Measurements from ENCODE around the gene TRMU.

The TRMU gene

DNA sequence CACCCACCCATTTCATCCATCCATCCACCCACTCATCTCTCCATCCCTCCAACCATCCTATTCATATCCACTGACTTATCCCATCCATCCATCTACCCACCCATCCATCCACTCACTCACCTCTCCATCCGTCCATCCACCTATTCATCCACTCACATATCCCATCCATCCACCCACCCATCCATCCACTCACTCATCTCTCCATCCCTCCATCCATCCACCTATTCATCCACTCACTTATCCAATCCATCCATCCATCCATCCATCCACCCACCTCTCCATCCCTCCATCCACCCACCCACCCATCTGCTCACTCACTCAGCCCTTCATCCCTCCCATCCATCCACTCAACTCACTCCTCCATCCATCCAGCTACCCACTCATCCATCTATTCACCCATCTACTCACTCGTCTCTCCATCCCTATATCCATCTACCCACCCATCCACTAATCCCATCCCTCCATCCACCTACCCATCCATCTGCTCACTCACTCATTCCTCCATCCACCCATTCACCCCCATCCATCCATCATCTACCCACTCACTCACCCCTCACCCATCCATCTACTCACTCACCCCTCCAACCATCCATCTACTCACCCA lies 36.2 kb downstream of the TRMU start:
- no peak for DNase-seq

DNA sequence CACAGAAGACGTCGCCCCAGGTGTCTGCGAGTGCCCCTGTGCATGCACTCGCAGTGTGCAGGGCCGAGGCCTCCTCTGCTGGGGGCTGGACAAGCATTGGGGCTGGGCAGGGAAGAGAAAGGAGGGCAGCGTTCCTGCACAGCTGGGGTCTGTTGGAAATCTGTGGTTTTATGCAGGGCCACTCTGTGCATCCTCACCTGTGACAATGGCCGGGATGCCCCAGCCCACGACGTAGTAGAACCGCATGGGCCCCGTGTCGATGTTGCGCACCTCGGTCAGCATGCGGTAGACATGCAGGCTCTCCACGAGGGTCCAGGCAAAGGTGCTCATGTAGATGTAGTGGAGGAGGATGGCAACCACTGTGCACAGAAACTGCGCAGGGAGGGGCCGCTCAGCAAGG lies 37.2 kb downstream of the TRMU start:
- no peak for DNase-seq

DNA sequence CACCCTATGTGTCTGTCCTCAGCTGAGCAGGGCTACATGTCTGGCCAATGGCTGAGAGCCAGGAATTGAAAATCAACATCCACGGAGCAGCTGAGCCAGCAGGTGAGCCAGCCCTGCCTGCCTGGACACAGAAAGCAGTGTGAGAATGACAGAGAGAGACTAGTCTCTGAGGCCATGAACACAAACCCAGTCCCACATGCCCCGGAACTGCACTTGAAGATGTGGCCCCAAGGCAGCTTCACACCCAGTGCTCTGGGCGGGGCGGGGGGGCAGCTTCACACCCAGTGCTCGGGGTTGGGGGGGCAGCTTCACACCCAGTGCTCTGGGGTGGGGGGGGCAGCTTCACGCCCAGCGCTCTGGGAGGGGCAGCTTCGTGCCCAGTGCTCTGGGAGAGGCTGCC lies 37.6 kb downstream of the TRMU start:
- no peak for DNase-seq

DNA sequence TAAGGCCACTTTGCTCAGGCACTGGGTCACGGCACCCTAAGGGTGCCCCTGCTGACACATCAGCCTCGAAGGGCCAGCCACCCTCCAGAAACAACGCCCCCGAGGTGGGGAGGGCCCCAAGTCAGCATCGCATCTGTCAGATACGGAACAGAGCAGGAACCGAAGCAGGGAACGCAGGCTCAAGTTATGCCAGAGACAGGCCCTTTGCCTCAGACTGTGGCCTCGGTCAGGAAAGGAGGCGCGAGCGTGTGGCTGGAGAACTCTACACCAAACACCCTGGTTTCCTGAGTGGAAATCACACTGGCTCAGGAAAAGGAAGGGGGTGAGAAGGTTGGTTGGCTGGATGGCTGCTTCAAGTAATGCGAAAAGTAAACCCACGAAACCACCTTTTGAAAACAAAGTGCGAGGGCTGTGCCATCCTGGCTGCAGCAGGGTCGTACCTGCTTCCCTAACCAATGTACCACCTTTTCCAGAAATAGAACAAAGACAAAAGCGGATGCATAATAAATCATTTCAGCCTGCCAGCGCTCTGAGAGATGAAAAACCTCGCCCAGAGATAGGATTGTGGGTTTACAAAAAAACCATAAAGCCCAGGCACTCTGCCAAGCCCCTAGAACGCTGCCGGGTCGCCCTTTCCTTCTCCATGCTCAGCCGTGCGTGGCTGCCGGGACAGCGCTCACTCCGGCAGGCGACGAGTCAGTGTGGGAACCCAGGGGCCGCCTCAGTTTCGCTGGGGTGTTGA lies 38.6 kb downstream of the TRMU start:
- peak; percentile 17 for DNase-seq

DNA sequence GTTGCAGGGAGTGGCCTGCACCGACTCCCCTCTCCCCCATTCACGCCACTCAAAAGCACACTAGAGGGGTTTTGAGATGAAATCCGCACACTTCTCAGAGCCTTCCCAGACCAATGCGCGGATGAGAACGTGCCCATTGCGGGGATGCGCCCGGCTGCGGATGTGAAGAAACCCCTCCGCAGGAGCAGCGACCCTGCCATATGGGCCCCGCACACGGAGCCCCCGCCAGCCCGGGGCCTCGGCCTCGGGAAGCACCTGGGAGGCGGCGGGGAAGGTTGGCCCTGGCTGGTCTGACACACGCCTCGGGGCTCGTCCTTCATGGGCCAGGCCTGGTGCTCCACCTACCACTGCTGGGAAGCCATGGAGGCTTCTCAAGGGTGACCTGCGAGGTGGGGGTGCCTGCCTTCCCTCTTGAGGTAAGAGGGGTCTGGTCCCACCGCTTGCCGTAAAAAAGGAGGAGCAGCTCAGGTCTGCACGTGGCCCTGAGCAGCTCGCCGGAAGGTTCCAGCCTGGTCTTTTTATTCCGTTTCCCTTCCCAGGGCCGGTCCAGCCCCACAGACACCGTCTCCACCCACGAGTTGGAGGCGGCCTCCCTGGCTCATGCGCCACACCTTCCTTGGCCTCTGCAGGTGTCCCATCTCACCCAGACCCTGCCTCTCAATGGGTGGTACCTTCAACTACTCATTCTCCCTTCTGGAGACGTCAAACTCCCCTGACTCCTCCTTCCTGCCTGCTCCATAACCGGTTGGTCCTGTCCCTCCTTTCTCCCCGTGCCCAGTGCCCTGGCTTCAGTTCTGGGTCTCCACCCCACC lies 39.4 kb downstream of the TRMU start:
- DNase-seq, result no peak

DNA sequence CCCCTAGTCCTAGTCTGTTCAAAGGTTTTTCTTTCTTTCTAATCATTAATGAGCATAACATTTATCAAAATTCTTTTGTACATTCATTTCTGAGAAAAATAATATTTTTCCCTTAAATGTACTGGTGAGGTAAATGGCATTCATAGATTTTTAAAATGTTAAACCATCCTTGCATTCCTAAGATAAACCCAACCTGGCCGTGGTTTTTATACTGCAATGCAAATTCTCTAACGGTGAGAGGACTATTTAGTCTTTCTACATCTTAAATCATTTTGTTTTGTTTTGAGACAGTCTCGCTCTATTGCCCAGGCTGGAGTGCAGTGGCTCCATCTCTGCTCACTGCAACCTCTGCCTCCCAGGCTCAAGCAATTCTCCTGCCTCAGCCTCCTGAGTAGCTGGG lies 40.6 kb downstream of the TRMU start:
- DNase-seq, result no peak

DNA sequence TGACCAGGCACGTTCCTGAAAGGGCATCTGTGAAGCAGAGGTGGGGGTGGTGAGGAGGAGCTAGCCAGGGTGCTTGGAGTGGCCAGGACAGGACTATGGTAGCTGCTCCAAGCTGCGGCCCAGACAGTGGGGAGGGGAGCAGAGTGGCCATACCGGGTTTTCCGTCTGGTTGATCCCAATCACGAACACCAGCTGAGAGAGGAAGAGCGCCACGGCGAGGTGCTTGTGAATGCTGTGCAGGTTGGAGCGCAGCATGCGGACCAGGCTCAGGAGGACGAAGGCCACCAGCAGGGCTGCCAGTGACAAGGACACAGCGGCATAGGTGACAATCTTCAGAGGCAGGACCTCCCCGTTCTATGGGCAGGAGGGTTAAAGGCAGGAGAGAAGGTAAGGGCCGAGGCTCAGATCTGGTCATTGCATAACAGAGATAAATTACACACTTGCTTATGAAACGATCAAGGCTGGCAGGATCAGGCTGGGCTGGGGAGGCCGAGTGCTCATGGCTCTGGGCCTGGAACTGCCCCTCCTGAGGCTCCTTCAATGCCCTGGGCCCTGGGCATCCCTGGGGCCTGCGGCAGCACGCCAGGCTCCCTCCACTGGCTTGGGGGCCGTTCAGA lies 41.5 kb downstream of the TRMU start:
- DNase-seq, result no peak

DNA sequence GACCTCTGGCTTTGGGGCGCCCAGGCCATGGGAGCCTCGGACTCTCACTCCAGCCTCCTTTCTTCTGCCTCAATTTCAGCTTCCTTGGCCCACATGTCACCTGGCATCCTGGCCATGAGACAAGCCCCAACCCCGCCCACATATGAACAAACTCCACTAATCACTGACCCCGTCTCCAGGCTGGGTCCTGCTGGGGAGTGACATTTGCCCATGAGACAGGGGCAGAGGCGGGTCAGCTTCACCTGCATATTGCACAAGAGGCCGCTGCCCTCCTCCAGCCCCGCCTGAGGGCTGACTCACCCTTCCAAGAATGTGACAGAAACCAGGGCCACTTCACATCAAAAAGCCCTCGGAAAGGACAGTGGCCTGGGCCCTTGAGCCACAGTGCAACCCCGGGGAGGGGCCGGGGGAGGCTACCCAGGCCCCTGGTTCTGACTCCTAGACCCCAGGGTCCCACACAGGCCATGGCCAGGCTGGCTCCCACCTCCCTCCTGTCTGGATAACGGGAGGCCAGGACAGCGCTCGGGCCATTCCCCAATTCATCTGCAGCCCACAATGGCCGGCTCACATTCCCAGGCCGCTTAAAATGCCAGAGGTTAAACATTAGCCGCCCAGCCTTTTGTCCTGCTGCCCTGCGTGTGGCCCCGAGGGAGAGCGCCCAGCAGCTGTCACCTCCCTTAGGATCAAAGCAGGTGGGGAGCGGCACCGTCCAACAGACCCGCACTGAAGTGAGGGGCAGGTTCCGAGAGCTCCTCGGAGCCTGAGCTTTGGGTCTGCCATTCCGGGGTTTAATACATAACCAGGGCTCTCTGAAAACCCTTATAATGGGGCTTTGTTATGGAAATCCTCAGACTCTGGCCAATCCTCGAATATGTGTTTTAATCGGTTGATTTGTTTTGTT lies 42.3 kb downstream of the TRMU start:
- DNase-seq, result no peak

DNA sequence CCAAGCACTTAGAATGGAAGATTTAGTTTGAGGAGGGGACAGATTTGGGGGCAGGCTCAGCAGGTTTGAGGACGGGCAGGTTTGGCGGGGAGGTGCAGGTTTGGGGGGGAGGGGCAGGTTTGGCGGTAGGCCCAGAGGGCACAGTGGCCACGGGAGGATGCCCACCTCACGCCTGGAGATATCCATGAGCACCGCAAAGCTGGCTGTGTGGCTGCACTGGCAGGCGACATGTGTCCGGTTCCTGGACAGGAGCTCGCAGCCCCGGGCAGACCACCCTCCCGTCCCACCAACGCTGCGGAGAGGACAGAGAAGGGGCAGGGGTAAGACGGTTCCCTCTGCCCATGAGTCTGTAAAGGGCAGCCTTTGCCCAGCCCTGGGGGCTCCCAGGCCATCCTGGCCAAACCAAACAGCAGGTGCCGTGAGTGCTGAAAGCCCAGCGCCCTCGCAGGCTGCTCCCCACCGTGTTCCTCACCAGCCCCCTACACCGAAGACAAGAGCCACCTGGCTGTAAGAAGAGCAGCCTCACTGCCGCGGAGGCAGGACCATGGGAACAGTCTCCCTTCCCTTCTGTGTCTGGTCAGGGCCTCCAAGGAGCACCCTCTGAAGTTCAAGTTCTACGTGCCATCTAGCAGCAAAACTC lies 43.0 kb downstream of the TRMU start:
- DNase-seq, result no peak

DNA sequence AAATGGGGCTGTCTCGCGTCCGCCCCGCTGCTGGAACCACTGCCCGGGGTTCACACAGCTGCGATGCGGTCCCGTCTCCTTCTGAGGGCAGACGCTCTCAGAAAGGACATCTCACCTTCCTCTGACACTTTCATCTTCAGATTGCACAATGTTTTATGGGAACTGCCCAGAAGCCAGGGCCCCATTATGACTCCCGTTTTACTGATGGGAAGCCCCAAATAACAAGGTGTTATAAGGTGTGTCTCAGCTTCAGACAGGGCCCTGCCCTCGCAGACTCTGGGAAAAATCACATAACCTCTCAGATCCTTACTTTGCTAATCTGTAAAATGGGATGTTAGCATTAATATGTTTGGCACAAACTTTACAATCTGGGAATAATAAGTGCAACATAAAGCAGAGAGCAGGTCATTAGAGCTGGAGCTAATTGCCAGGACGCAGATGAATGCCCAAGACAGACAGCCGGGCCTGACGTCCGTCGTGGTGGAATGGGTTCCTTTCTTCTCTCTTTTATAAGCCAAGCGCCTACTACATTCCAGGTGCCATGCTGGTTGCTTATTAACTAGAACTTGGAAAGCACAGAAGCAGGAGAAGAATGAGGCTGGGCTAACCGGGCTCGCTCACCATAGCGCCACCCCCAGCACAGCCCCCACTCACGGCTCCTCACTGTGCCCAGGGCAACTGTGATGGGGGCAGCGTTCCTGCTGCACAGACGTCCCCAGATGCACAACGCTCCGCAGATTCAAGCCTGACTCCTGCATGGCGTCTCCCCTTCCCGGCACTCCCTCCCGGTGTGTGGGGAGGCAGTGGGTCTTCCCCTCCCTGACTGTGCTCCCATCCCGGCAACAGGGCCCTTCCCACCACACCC lies 43.8 kb downstream of the TRMU start:
- DNase-seq, result no peak

DNA sequence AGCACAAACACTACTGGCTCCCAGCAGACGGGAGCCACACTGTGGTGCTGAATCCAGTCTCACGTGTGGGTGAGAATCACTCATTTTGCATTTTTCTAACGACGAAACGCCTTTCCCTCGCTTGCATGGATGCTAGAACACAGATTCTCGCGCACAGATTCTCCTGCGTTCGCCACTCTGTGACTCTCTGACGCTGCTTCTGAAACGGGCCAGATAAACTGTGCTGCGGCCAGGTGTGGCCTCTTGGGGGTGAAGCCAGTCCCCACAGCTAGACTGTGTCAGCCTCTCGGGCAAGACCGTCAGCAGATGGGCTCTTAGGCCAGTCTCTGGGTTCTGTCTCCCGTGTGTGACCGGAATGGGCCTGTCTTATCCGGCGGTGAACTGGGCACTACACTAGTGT lies 44.6 kb downstream of the TRMU start:
- no peak for DNase-seq

DNA sequence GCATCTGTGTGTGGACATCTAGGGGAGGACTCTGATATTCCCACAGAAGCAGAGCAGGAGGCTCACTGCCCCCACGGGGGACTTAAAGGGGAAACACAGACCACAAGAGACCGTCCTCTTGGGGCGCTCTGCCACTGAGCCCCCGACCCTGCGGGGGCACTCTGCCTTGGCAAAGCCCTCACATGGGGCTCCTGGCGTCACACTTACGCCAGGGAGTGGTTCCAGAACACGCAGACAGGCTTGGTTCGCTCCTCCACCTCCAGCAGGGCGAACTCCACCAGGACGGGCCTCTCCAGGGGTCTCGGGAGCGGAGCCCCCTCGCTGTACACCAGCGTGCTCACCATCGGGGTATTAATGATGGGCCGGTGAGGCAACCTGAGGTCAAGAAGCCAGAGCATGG lies 45.1 kb downstream of the TRMU start:
- no peak for DNase-seq

DNA sequence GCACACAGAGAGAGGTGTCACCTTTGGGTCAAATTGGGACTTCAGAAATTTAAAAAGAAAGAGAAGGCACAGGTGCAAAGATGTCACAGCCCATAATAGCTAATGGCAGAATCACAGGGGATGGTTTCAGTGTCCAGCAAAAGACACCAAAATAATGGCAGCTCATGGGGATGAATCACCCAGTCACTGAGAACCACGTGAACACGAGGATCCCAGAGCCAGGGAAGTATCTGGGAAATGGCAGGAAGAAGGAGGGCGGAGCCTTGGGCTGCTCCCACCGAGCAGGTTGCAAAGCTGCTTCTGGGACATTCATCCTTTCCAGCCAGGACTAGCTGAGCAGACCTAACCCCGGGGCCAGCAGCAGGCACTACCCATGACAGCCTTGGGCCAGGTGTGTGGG lies 45.6 kb downstream of the TRMU start:
- no peak for DNase-seq

DNA sequence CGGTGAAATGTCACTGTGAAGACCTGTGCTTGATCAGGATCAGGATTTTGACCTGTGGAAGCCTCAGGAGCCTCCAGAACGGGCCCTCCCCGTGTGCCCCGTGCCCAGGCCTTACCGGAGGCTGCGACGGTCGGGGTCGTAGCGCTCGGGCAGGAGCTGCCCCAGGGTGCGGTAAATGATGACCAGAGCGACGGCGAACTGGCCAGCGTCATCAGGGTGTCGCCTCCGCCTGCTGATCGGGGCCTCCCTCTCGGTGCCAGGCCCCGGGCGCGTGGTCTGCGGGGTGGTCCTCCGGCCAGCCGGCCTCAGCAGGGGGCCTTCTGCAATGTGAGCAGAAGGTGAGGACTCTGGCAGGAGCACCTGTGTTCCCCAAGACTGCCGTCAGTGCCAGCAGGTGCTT lies 46.2 kb downstream of the TRMU start:
- DNase-seq, result no peak

DNA sequence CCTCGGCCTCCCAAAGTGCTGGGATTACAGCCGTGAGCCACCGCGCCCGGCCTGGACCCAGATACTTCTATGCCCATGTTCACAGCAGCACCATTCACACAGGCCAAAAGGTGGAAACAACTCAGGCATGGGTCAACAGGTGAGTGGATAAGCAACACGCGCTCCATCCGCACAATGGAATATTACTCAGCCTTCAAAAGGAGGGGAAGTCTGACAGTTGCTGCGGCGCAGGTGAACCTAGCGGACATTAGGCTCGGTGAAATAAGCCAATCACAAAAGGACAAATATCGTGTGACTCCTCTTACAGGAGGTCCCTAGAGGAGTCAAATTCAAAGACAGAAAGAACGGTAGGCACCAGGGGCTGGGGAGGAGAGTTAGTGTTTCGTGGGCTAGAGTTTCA lies 47.0 kb downstream of the TRMU start:
- DNase-seq, result no peak

DNA sequence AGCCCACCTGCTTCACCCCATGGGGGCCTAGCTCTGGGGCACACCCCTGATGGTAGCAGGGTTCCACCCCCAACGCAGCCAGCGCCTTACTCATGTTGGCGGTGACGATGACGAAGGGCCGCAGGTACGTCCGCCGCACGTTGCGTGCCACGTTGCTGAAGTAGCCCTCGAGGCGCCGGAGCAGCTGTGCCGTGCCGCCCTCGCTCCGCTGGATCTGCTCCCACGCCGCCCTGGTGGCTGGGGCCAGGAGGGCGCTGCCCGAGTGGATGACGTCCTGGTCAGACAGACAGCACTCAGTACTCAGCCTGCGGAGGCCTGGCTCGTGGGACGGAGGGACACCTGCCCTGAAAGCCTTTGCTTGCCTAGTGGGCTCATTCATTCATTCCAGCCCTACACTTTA lies 50.8 kb downstream of the TRMU start:
- no peak for DNase-seq

DNA sequence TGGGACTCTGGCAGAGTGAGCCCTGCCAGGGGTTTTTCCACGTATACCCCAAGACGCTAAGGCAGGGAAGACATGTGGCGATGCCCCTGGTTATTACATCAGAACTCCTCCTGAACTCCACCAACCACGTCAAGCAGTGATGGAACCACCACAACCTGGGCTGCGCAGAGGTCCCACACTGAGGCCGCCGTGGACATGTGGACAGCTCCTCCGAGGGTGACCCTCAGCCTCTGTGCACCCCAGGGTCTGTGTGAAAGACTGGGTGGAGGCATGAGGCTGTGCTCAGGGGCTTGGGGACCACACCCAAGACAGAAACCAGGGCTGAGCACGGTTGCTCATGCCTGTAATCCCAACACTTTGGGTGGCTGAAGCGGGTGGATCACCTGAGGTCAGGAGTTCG lies 52.2 kb downstream of the TRMU start:
- DNase-seq, result no peak

DNA sequence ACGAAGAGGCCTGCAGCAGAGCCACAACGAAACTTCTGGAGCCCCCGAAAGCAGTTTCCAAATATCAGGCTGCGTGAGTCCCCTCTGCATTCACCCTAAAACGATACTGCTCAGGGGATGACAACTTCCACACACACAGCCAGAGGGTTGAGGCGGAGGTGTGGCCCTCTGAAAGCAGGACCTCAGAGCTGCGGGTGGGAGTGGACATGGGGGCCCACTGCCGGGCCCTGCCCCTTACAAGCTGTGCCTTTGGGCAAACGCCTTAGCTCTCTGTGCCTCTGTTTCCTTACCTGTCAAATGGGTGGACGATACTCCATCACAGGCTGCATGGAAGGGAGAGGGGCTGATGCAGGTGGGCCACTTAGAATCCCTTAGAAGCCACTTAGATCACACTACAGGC lies 53.1 kb downstream of the TRMU start:
- no peak for DNase-seq

DNA sequence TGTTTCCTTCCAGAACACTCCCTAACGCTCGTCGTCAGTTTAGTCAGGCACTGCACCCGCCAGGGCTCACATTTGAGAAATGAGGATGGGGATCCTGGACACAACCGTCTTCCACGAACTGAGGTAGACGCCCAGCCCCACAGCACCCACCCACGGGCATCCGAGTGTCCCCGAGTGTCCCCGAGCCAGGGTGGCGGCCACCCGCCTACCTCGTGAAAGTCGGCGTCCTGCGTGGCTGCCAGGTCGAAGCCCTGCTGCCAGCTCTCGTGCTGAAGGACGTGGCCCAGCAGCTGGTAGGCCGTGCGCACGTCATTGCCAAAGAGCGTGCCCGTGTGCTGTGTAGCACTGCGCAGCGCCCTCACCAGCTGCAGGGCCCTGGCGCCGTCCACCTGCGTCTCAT lies 53.6 kb downstream of the TRMU start:
- DNase-seq, result no peak

DNA sequence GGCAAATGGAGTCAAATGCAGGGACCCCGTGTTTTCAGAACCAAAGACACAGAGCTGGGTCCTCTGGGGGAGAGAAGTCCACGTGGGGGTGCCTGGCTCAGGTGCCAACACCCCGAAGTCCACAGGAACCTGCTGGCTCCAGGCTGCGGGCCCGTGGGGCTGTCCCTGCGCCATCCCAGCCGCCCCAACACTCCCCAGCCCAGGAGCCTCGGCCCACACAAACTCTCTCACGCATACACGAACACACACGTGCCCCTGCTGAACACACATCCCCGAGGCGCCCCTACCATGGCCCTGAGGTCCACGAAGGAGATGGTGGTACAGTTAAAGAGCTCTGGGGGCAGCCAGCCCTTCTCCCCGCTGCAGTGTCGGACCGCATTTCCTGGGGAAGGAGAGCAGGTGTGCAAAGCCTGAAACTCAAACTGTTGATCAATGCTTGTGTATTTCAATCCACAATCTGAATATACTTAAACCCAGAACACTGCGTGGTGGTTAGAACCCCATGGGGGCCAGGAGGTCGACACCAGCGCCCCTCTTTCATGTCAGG lies 54.7 kb downstream of the TRMU start:
- no peak for DNase-seq
